ENCODE results near the gene MRPL17.

The MRPL17 gene

DNA sequence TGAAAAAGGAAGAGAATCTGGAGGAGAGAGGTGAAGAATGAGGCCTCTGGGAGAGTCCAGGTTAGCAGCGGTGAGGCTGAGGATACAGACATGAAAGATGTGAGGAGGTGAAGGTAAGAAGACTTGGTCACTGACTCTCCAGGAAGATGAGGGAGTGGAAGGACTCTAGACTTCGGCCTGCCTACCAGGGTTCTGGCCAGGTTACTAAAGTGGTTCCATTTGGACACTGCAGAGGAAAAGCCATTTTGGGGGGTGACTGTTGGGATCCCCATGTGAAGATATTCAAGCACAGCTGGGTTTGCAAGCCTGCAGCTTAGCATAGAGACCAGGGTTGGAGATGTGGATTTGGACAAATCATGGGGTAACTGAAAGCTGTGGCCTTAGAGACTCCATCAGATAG, 35.3 kb downstream of the MRPL17 start:
- no peak for DNase-seq (ENCODE audit: extremely low read depth, low read depth)
- TF ChIP-seq, protein P1, sequence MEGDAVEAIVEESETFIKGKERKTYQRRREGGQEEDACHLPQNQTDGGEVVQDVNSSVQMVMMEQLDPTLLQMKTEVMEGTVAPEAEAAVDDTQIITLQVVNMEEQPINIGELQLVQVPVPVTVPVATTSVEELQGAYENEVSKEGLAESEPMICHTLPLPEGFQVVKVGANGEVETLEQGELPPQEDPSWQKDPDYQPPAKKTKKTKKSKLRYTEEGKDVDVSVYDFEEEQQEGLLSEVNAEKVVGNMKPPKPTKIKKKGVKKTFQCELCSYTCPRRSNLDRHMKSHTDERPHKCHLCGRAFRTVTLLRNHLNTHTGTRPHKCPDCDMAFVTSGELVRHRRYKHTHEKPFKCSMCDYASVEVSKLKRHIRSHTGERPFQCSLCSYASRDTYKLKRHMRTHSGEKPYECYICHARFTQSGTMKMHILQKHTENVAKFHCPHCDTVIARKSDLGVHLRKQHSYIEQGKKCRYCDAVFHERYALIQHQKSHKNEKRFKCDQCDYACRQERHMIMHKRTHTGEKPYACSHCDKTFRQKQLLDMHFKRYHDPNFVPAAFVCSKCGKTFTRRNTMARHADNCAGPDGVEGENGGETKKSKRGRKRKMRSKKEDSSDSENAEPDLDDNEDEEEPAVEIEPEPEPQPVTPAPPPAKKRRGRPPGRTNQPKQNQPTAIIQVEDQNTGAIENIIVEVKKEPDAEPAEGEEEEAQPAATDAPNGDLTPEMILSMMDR (IDR thresholded peaks at IDR 0.05; ENCODE audit: low read depth, low read length), result no peak

DNA sequence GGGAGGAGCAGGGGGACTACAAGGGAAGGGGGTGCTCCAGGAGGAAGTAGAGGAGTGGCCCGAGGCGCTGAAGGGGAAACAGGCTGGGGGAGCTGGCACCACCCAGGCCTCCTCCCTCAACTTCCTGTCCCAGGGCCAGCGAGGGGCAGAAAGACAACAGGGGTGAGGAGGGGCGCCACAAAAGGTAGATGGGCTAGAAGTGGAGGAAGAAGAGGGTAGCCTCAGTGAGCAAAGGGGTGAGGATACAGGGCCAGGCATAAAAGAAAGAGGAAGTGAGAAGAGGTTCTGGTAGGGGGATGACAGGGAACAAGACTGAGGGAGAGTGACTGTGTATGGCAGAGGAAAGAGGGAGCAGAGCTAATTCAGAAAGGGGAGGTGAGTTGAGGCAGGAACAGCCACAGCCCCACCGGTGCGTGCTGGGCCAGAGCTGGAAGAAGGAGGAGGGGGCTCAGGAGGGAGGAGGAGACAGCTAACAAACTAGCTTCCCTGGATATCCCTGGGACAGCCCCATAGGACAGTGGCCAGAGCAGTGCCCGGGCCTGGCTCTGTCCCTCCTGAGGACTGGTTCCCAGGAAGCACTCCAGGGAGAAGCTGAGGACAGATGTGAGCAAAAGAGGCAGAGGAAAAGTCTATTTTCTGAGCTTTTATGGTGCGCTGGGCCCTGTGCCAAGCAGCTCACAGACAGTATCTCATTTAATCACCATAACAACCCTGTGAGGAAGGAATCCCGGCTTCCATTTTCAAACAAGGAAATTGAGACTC, 36.0 kb downstream of the MRPL17 start:
- no peak for DNase-seq (ENCODE audit: extremely low read depth, low read depth)
- TF ChIP-seq, protein P1 (IDR thresholded peaks at IDR 0.05; ENCODE audit: low read depth, low read length), result no peak

DNA sequence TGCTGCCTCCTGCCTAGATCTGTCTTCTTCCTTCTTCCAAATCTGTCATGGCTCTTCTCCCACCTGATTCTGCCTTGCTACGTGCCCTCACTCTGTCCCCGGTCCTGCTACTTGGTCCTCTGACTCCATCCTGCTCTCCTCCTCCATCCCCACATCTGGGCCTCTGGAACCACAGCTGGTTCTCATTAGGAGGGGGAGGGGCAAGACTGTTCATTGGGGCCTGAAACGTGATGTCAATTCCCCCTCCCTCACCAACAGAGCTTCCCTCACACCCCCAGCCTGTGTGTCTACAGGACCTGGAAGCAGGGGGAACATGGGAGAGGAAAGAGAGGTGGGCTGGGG, 36.6 kb downstream of the MRPL17 start:
- DNase-seq (ENCODE audit: extremely low read depth, low read depth), result peak; percentile 48
- TF ChIP-seq, protein P1 (IDR thresholded peaks at IDR 0.05; ENCODE audit: low read depth, low read length), result no peak

DNA sequence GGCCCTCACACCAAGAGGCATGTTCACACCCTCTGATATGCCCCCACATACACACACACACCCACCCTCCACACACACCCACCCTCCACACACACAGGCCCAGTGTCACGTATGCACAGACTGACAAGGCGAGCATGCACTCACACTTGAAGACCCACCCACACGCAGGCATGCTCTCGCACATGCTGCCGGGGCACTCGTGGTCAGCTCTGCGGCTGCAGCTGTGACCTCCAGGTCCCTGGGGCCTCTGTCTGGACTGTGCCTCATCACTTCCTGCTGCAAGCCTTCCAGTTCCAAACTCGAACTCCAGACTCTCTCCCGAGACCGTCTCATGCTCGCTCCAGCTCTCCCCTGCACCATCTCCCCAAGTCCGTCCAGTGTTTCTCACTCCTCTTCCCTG, 37.1 kb downstream of the MRPL17 start:
- TF ChIP-seq, protein P1 (IDR thresholded peaks at IDR 0.05; ENCODE audit: low read depth, low read length), result no peak
- DNase-seq (ENCODE audit: extremely low read depth, low read depth), result peak; percentile 37

DNA sequence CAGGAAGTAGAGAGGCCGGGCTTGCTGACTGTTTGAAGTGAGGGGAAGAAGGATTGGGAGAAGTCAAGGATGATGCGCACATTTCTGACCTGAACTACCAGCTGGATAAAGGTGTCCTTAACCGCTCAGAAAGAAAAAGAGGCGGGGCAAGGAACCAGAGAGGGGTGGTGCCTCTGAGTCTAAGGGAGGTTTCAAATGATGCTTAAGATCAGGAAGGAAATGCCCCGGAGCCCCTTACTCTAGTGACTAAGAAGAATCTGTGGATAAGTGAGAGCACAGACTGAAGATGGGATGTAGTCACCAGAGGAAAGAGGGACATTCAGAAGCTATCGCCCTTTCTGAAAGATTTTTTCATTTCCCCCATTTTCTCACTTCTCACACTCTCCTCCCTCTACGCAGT, 40.2 kb downstream of the MRPL17 start:
- DNase-seq (ENCODE audit: extremely low read depth, low read depth), result no peak
- TF ChIP-seq, protein P1 (IDR thresholded peaks at IDR 0.05; ENCODE audit: low read depth, low read length), result no peak

DNA sequence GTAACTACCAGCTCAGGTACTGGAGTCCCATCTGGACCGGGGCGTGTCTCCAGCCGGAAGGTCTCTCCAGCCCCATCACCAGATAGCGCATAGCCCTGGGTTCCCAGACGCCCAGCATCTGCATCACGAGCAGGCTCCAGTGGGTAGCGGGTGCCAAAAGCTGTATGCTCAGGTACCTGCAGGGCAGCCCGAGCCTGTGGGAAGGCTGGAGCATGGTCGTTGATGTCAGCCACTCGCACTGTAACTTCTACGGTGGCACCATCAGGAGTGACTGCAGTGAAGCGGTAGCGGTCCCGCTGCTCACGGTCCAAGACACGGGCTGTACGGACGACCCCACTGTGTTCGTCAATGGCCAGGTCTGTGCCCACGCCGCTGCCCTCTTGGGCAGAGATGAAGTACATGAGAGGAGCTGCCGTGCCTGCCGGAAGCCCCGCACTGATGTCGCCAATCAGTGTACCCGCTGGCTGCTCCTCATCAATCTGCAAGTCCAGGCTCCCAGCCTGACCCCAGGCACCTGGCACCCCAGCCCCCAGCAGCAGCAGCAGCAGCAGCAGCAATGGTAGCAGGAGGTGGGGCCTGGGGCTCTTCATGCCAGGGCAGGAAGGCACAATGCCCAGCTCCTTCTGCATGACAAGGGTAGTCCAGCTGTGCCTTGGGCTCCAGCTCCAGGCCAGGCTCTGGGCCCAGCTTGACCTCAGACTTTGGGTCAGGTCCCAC, 42.0 kb downstream of the MRPL17 start:
- DNase-seq (ENCODE audit: extremely low read depth, low read depth), result no peak
- TF ChIP-seq, protein P1 (IDR thresholded peaks at IDR 0.05; ENCODE audit: low read depth, low read length), result no peak

Data from AG09319 (cell line).